AG04450 (cell line): Measurements from ENCODE around the gene PHF21B. TPM values are rescaled to one million over a fixed set of nuclear protein-coding genes. Genes with fewer than 3 reads are reported as not detected.

Experiments used
- CTCF ChIA-PET: fragments of 300-600, 350-600 bp; formaldehyde crosslinking; extraction: SDS; loops from one replicate; lab custom pipeline; 2022; ENCODE audit warnings: antibody characterized with exemption, inconsistent platforms; lab: Charles Lee
- POLR2A ChIA-PET: fragments of 350-600 bp; formaldehyde crosslinking; extraction: SDS; loops from one replicate; lab custom pipeline; 2021; ENCODE audit warnings: antibody characterized with exemption, inconsistent platforms; lab: Yijun Ruan, JAX
- DNase-seq: peaks from one replicate; pipeline ENCODE4 v3.0.0-alpha.2; 2011; ENCODE audit warnings: low read depth, low spot score
- H3K27ac ChIP-seq: one replicate; pipeline ENCODE4 v1.5.1; 2012; ENCODE audit warnings: low read depth, low read length, control low read depth
- H3K27me3 ChIP-seq: one replicate; pipeline ENCODE4 v1.6.0; 2012; ENCODE audit warnings: low read length; ENCODE audit not compliant: control insufficient read depth, insufficient read depth
- H3K4me3 ChIP-seq: 2 replicates; pipeline ENCODE4 v1.5.1; 2011; ENCODE audit warnings: mild to moderate bottlenecking, low read depth, low read length, control low read depth
- H3K9me3 ChIP-seq: 2 replicates; pipeline ENCODE4 v1.5.1; 2012; ENCODE audit warnings: low read length; ENCODE audit not compliant: control insufficient read depth, insufficient read depth
- polyA plus RNA-seq: library from polyadenylated mRNA; depleted of rRNA; stranded (reverse); fragments of >200 nt; gene quantifications from 2 replicates; pipeline ENCODE4 v1.2.3, GENCODE V29; 2011
- TF ChIP-seq, protein P1 (sequence below): IDR thresholded peaks from 2 replicates; pipeline ENCODE4 v1.5.1; 2011; ENCODE audit warnings: low read depth, low read length, control low read depth, inconsistent platforms

The PHF21B gene
- polyA plus RNA-seq, 1 experiment, result not detected

DNA sequence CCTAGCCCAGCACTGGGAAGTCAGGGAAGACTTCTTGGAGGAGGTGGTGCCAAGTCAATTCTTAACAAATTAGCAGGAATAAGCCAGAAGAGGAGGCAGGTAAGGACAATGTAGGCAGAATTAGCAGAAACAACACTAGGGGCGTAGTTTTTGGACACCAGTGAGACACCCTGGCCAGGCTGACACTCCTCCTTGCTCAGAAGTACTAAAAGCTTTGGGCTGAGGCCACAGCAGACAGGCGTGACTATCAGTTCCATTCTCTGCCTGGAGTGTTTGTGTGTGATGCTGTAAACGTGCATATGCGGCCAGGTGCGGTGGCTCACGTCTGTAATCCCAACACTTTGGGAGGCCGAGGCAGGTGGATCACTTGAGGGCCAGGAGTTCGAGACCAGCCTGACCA is 36.0 kb downstream of the PHF21B start:
- ChIA-PET POLR2A (no interaction called here), CTCF (no interaction called here)
- no peak for DNase-seq
- H3K27ac ChIP-seq, result no peak overlapping the region
- TF ChIP-seq, protein P1, sequence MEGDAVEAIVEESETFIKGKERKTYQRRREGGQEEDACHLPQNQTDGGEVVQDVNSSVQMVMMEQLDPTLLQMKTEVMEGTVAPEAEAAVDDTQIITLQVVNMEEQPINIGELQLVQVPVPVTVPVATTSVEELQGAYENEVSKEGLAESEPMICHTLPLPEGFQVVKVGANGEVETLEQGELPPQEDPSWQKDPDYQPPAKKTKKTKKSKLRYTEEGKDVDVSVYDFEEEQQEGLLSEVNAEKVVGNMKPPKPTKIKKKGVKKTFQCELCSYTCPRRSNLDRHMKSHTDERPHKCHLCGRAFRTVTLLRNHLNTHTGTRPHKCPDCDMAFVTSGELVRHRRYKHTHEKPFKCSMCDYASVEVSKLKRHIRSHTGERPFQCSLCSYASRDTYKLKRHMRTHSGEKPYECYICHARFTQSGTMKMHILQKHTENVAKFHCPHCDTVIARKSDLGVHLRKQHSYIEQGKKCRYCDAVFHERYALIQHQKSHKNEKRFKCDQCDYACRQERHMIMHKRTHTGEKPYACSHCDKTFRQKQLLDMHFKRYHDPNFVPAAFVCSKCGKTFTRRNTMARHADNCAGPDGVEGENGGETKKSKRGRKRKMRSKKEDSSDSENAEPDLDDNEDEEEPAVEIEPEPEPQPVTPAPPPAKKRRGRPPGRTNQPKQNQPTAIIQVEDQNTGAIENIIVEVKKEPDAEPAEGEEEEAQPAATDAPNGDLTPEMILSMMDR, result no peak
- peaks cover 15% of the 10 kb centered on the region for H3K27me3 ChIP-seq
- no peaks in the 10 kb centered on the region; the same call in 1 of the 2 replicates for H3K9me3 ChIP-seq
- H3K4me3 ChIP-seq, result no peak overlapping the region

DNA sequence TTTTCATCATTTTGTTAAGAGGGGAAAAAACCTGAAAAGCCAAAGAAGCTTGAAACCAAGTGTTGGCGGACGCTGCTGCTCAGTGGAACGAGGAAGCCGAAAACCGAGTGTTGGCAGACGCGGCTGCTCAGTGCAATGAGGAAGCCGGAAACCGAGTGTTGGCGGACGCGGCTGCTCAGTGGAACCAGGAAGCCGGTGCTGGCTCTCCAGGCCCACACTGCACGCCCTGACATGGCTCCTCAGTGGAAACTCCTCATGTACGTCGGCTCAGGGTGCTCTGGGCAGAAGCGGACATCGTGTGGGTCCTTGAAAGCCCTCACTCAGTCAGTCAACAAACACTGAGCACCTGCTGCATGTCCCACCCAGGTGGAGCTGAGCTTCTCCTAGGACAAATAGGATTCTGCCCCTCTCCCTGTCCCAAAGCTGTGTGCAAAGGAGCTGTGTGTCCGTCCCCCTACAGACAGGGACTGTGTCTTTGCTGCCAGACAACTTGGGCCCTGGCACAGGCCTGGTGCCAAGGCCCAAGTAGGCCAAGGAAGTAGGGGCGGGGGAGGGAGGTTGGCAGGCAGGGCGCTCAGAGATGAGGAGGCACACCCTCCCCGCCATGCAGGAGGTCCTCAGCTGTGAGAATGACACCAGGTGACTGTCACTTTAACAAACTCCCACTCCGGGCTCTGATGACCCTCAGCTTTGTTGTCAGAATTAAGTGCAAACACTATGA is 37.3 kb downstream of the PHF21B start:
- H3K27me3 ChIP-seq, result peaks cover 15% of the 10 kb centered on the region
- TF ChIP-seq, protein P1, result no peak
- H3K9me3 ChIP-seq, result no peaks in the 10 kb centered on the region; the same call in 1 of the 2 replicates
- ChIA-PET POLR2A (no interaction called here), CTCF (no interaction called here)
- no peak overlapping the region for H3K4me3 ChIP-seq
- H3K27ac ChIP-seq, result no peak overlapping the region
- no peak for DNase-seq

DNA sequence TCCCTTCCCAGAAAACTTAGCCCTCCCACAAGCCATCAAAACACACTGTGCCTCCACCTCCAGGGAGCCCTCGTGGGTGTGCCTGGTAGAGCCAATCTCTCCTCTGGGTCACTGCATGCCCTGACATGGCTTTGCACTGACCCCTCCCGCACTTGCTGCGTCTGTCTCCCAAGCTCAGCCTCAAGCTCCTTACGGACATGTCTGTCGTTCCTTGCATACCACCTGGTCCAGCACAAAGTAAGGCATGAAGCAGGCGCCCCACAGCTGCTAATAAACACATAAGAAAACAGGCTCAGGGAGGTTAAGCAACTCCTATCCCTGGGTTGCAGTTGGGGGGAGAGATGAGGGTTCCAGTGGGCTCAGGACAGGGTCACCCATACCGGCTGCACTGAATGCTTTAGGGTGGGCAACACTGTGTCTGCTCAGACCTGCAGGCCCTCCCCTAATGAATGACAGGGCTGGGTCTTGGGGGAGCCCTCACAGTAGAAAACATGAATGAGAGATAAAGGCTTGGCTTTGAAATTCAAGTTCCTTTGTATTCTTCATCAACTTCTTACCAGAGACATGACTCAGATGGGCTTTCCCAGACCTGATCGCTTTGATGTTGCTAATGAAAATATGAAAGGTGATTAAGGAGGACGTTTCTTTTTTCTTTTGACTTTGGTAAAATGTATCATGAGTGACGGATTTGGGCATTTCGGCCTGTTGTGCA is 38.0 kb downstream of the PHF21B start:
- H3K27me3 ChIP-seq, result peaks cover 15% of the 10 kb centered on the region
- CTCF ChIA-PET, result no interaction called here
- no peak overlapping the region for H3K27ac ChIP-seq
- no peak overlapping the region for H3K4me3 ChIP-seq
- no peak for DNase-seq
- POLR2A ChIA-PET, result no interaction called here
- TF ChIP-seq, protein P1, result no peak
- H3K9me3 ChIP-seq, result no peaks in the 10 kb centered on the region; the same call in 1 of the 2 replicates

DNA sequence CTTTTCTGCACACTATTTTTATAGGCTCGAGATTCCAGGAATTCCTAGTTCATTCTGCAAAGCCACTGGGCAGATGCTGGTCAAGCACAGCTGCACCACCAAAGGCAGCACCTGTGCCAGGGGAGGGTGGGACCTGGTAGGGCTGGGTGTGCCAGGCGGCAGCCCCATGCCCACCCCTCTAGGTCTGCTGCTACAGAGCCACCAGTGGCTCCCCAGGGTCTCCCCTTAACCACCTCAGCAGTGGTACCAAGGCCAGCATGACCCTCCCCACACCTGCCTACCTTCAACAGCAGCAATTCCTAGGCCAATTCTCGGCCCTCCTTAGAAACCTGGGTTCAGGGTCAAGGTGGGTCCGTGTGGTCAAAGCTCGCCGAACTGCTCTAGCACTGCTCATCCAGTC is 39.5 kb downstream of the PHF21B start:
- Histone ChIP-seq H3K27me3 (peaks cover 11% of the 10 kb centered on the region), H3K4me3 (no peak overlapping the region), H3K9me3 (no peaks in the 10 kb centered on the region; the same call in 1 of the 2 replicates), H3K27ac (no peak overlapping the region)
- TF ChIP-seq, protein P1, result no peak
- ChIA-PET CTCF (no interaction called here), POLR2A (no interaction called here)
- no peak for DNase-seq

DNA sequence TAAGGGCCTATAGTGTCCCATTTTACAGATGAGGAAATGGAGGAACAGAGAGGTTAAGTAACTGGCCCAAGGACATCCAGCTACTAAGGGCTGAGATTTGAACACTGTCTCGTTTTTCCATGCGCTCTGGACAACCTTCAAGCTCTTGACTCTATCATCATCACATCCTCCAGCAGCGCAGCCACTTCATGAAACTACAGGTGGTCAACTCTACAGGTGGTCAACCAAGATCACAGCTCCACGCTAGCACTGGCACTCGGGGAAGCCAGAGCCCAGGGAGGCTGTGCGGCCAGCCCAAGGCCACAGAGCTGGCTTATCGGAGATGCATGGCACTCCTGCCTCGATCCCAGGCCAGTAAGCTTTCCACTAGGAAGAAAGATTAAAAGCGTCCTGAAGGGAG is 40.0 kb downstream of the PHF21B start:
- DNase-seq, result no peak
- Histone ChIP-seq H3K27ac (no peak overlapping the region), H3K27me3 (peaks cover 11% of the 10 kb centered on the region), H3K4me3 (no peak overlapping the region), H3K9me3 (no peaks in the 10 kb centered on the region; the same call in 1 of the 2 replicates)
- ChIA-PET CTCF (no interaction called here), POLR2A (no interaction called here)
- TF ChIP-seq, protein P1, result no peak
